ENCODE results near the gene PLXNB2.

GRCh38 chr22:50253046-50253915, 54.2 kb downstream of the PLXNB2 start:
- TF ChIP-seq, protein P1, sequence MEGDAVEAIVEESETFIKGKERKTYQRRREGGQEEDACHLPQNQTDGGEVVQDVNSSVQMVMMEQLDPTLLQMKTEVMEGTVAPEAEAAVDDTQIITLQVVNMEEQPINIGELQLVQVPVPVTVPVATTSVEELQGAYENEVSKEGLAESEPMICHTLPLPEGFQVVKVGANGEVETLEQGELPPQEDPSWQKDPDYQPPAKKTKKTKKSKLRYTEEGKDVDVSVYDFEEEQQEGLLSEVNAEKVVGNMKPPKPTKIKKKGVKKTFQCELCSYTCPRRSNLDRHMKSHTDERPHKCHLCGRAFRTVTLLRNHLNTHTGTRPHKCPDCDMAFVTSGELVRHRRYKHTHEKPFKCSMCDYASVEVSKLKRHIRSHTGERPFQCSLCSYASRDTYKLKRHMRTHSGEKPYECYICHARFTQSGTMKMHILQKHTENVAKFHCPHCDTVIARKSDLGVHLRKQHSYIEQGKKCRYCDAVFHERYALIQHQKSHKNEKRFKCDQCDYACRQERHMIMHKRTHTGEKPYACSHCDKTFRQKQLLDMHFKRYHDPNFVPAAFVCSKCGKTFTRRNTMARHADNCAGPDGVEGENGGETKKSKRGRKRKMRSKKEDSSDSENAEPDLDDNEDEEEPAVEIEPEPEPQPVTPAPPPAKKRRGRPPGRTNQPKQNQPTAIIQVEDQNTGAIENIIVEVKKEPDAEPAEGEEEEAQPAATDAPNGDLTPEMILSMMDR (IDR thresholded peaks at IDR 0.05): no peak
- TF ChIP-seq POLR2A (IDR thresholded peaks at IDR 0.05): no peak
